HEK293T (cell line): ENCODE measurements around the gene CTIF.

Experiments
- ARNT ChIP-seq: fragments of 450-650 bp; IDR thresholded peaks from 2 replicates; pipeline ENCODE4 v1.6.1; 2017; ENCODE audit warnings: mild to moderate bottlenecking
- BHLHE40 ChIP-seq: fragments of 450-650 bp; IDR thresholded peaks from 2 replicates; pipeline ENCODE4 v1.6.1; 2016; ENCODE audit warnings: mild to moderate bottlenecking, moderate library complexity, borderline replicate concordance
- FOXA1 ChIP-seq: fragments of 450-650 bp; IDR thresholded peaks from 2 replicates; pipeline ENCODE4 v1.6.1; 2016; ENCODE audit warnings: mild to moderate bottlenecking
- FOXK2 ChIP-seq: fragments of 450-650 bp; IDR thresholded peaks from 2 replicates; pipeline ENCODE4 v1.6.1; 2016; ENCODE audit warnings: mild to moderate bottlenecking
- FOXM1 ChIP-seq: fragments of 450-650 bp; IDR thresholded peaks from 2 replicates; pipeline ENCODE4 v1.6.1; 2017; ENCODE audit warnings: mild to moderate bottlenecking, borderline replicate concordance
- HDGF ChIP-seq: fragments of 450-650 bp; IDR thresholded peaks from 2 replicates; pipeline ENCODE4 v1.6.1; 2017; ENCODE audit warnings: antibody characterized with exemption, borderline replicate concordance
- L3MBTL2 ChIP-seq: fragments of 450-650 bp; conservative IDR thresholded peaks from 2 replicates; pipeline ENCODE4 v1.6.1; 2016; ENCODE audit warnings: mild to moderate bottlenecking
- PKNOX1 ChIP-seq: fragments of 450-650 bp; IDR thresholded peaks from 2 replicates; pipeline ENCODE4 v1.6.1; 2016
- SP1 ChIP-seq: fragments of 450-650 bp; IDR thresholded peaks from 2 replicates; pipeline ENCODE4 v1.6.1; 2017
- SUZ12 ChIP-seq: fragments of 450-650 bp; IDR thresholded peaks from 2 replicates; pipeline ENCODE4 v1.6.1; 2016; ENCODE audit warnings: mild to moderate bottlenecking
- TARDBP ChIP-seq: fragments of 450-650 bp; IDR thresholded peaks from 2 replicates; pipeline ENCODE4 v1.6.1; 2016
- ZNF384 ChIP-seq: fragments of 450-650 bp; IDR thresholded peaks from 2 replicates; pipeline ENCODE4 v1.6.1; 2016

- TF ChIP-seq TARDBP = no peak
- TF ChIP-seq FOXM1 = no peak
- TF ChIP-seq ZNF384 = no peak
- no peak for TF ChIP-seq ARNT
- TF ChIP-seq SP1 = no peak
- no peak for TF ChIP-seq FOXK2
- no peak for TF ChIP-seq HDGF
- no peak for TF ChIP-seq BHLHE40
- no peak for TF ChIP-seq SUZ12
- TF ChIP-seq PKNOX1 = no peak
- no peak for TF ChIP-seq L3MBTL2
- no peak for TF ChIP-seq FOXA1
Measured at GRCh38 chr18:48905513-48905912, 366.7 kb downstream of the CTIF start.
